ENCODE results near the gene EFL1.

DNA sequence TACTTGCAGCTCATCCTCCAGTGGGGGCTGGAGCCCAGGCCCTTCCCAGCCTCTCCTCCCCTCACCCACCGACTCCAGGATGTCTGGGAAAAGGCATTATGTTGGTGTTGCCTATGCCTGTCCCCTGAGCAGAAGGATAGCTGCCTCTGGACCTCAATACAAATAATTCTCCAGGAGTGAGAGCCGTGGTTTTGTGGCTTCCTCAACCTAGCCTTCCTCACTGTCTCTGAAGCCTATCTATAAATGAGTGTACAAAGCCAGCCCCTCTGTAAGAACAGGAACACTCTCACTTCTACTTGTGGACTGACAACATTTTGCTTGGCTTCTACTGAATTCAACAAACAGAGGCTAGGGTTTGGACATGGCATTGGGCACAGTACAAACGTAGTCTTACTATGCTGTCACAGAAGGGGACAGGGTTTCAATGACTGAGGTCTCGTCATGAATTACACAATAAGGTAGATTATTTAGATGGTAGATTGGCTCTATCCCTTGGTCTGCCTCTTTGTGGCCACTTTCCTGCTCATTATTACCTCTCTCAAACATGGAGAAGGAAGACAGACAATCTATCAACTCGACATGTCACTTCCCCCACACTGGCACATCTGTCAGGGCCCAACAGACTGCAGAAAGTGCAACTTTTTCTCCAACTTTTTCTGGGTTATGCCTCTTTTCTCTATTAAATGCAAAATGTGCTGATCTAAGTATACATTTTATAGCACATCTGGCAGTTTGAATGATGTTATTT is 134.0 kb downstream of the EFL1 start:
- no peak for TF ChIP-seq POLR2A (IDR thresholded peaks at IDR 0.05)
- TF ChIP-seq, protein P1, sequence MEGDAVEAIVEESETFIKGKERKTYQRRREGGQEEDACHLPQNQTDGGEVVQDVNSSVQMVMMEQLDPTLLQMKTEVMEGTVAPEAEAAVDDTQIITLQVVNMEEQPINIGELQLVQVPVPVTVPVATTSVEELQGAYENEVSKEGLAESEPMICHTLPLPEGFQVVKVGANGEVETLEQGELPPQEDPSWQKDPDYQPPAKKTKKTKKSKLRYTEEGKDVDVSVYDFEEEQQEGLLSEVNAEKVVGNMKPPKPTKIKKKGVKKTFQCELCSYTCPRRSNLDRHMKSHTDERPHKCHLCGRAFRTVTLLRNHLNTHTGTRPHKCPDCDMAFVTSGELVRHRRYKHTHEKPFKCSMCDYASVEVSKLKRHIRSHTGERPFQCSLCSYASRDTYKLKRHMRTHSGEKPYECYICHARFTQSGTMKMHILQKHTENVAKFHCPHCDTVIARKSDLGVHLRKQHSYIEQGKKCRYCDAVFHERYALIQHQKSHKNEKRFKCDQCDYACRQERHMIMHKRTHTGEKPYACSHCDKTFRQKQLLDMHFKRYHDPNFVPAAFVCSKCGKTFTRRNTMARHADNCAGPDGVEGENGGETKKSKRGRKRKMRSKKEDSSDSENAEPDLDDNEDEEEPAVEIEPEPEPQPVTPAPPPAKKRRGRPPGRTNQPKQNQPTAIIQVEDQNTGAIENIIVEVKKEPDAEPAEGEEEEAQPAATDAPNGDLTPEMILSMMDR (IDR thresholded peaks at IDR 0.05) = no peak

Measured in right lobe of liver (tissue), 4 donors.